NCI-H146 treated with DMSO at 0.1 percent for 48 hours (cell line): Measurements from ENCODE around the gene PPP2R3B.
"Not testable (repeated sequence)": the region's sequence is repeated elsewhere in the genome, so short reads cannot be mapped to it uniquely, and the experiment has no call there.

ENCODE experiments used
- DNase-seq: peaks from one replicate; lab custom pipeline; 2025; ENCODE audit not compliant: unreplicated experiment; lab: John Stamatoyannopoulos, UW

Gene PPP2R3B

DNA sequence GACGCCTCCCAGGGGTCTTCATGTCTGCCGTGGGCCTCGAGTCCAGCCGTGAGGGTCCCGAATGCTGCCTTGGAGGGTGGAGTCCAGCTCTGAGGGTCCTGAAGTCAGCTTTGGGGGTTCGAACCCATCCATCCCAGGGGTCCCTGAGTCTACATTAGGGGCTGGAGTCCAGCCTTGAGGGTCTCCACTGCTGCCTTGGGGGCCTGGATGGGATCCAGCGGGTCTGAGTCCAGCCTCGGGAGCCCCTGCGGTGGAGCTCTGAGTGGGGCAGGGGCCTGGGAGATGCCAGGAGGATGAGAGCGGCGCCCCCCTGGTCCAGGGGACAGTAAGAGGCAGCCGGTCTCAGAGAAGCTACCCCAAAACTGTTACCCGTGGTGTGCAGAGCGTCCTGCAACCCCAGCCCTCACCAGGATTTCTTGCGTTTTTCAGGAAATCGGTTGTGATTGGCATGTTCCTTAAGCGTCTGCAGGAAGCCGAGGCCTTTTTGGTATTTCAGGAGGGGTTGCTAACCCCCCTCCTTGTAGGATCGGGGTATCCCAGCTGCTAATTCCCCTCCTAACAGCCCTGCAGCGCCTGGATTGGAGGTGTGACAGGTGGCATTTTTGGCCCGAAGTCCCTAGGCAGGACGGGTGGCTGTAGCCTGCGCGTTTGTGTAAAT is 66.5 kb downstream of the PPP2R3B start:
- DNase-seq, result no peak

GRCh38 chrX:319579-320125 is 67.1 kb downstream of the PPP2R3B start:
- DNase-seq, result no peak

DNA sequence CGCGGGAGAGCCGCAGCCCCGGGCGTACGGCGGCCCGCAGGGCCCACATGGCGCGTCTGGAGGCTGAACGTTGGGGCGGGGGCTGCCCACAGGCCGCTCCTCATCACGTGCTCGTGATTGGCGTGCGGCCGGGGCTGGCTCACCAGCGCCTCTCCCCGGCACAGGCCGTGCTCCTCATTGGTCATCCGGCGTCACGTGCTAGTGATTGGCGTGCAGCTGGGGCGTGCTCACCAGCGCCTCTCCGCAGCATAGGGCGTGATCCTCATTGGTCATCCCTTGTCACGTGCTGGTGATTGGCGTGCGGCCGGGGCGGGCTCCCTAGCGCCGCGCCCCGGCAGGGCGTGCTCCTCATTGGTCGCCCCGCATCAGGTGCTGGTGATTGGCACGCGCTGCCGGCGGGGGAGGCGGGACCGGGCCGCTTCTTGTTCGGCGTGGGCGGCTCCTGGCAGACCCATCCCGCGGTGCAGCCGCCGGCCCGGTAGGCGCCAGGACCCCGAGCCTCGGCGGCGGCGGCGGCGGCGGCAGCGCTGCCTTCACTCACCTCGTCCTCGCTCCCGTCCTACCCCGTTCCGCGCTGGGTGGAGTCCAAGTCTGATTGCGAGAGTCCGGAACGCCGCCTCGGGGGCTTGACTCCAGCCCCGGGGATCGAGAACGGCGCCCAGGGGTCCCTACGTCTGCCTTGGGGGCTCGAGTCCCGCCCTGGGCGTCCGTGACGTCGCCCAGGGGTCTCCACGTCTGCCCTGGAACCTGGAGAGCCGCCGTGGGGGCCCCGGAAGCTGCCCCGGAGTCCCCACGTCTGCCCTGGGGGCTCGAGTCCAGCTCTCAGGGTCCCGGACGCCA is 67.7 kb downstream of the PPP2R3B start, which contains the start of gene GTPBP6:
GTPBP6 (minus strand) TSS at position 58 of the 840 bp plus-strand sequence; CDS start at position 49, 9 bp downstream.
- DNase-seq, result no peak

DNA sequence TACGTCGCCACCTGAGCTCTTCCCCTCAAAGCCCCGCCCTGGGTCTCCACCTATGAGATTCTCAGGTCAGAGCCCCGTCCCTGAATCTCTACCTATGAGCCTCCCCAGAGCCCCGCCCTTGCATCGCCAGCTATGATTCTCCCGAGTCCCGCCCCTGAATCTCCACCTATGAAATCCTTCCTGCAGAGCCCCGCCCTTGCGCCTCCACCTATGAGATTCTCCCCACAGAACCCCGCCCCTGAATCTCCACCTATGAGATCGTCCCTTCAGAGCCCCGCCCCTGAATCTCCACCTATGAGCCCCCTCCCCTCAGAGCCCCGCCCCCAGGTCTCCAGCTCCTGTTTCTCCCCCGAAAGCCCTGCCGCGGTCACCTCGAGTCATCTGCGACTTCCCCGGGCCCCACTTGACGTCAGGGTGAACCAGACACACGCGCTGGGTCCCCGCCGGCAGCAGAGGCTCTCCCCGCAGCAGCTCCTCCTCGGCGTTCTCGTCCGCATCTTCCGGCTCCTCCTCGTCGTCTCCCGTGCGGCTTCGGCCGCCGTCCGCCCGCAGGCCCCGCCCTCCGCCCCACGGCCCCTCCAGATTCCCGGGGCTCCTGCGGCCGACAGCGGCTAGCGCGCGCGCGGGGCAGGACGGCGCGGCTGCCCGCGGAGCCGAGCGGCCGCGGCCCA is 68.5 kb downstream of the PPP2R3B start:
- DNase-seq, result no peak

- DNase-seq, result no peak
Measured at GRCh38 chrX:317424-318067, 69.2 kb downstream of the PPP2R3B start.

DNA sequence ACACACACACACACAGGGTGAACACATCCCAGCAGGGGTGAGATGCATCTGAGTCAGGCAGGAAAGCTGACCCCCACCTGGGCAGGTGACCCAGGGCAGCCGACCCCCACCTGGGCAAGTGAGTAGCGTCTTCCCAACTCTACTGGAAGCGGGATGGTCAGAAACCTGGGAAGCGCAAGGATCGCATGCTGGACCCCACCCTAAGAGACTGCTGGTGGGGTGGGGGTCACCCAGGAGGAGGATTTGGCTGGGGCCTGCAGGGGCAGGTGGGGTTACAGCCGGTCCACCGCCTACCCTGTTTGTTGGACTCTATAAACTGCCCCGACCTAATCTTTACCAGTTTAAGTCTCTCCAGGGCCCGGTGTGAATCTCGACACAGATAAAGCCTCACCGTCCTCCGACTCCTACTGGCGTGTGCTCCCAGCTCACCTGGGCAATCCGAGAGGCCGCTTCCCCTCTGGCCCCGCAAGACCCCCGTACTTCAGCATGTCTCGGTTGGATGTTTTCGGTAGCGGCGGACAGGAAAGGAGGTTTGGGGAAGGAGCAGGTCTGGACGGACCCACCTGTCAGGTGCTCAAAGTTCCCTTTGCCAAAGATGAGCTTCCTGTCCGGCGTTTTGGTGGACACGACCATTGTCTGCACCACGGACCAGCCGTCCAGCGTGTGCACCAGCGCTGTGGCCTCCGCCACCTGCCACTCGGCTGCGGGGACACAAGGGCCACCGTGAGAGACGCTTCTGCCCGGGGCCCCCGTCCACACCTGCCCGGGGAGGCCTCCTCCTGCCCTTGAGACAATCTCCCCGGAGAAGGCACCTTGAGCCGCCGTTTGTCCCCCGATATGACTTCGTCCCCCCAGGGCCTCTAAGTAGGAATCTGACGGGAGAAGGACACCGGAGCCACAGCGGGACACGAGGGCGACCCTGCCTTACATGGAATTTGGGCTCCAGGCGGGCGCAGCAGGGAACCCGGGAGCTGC is 70.1 kb downstream of the PPP2R3B start:
- no peak for DNase-seq

- DNase-seq, result no peak
Measured at GRCh38 chrX:314781-315595, 71.7 kb downstream of the PPP2R3B start.

GRCh38 chrX:314049-314448 is 72.7 kb downstream of the PPP2R3B start:
- DNase-seq, result no peak

- no peak for DNase-seq
Measured at GRCh38 chrX:313546-313945, 73.2 kb downstream of the PPP2R3B start.

GRCh38 chrX:312621-313331 is 73.9 kb downstream of the PPP2R3B start:
- DNase-seq, result no peak

DNA sequence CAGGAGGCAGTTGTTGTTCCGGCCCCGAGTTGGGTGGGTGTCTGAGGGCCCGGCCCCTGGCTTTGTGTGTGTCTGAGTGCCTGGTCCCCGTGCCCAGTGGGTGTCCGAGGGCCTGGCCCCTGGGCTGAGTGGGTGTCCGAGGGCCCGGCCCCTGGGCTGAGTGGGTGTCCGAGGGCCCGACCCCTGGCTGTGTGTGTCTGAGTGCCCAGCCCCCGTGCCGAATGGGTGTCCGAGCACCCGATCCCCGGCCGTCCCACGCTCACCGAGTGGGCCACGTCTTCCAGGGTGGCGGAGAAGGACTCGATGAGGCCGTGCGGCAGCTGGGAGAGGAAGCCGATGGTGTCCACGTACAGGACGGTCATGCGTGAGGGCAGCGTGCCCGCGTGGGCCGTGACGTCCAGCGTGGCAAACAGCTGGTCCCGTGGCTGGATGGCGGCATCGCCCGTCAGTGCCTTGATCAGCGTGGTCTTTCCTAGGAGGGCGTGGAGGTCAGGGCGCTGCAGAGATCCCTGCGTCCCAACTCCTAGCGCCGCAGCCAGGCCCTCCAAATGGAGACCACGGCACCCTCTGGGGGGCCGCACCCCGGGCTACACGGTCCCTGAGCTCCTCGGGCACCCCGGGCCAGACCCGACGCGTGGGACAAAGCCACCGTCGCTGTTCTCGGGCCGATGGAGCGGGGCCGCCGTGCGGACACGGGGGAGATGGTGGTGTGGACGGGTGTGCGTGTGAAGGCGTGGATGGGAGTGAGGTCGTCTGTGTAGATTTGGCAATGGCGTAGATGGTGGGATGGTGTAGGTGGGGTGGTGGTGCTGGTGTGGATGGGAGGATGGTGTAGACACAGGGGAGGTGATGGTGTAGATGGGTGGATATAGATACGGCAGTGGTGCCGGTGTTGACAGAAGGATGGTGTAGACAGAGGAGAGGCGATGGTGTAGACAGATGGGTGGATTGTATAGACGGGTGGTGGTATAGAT is 75.3 kb downstream of the PPP2R3B start:
- no peak for DNase-seq

- DNase-seq, result no peak
Measured at GRCh38 chrX:310621-311155, 76.0 kb downstream of the PPP2R3B start.

GRCh38 chrX:308821-309520 is 77.7 kb downstream of the PPP2R3B start:
- DNase-seq, result no peak

DNA sequence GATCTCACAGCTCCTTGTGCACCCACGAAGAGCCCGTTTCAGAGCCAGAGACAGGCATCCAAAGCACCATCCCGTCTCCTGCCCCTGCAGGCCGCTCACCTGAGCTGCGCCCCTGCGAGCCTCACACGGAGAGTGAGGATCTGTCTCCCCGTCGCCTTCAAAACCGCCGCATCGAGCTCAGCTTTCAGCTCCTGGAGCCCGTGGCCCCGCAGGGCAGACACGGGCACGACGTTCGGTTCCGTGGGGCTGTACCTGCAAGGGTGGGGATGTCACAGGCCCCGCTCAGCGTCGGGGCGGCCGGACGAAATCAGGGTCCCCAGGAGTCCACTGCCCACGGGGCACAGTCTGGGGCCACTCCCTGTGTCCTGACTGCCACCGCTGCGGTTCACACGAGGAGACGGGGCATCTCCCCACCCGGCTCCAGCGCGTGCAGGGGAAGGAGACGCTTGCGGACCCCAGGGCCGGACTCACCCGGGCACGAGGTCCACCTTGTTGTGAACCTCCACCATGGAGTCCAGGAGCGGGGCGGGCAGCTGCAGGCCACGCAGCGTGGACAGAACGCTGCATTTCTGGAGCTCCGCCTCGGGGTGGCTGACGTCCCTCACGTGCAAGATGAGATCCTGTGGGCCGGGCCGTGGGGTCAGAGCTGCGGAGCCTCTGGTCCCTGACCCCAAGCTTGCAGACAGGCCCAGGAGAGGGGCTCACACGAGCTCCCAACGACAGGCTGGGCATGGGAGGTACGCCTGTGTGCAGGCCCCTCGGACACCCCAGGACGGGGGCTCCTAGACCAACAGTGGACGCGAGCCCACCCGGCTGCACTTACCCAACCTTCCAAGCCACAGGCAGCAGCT is 79.2 kb downstream of the PPP2R3B start:
- DNase-seq, result no peak

GRCh38 chrX:306614-307251 is 80.0 kb downstream of the PPP2R3B start:
- DNase-seq, result not testable (repeated sequence)
